ENCODE results near the gene SSTR4.
"Not testable (repeated sequence)": the region's sequence is repeated elsewhere in the genome, so short reads cannot be mapped to it uniquely, and the experiment has no call there.

SSTR4 gene

GRCh38 chr20:23018941-23019340 is 16.2 kb upstream of the SSTR4 start:
- DNase-seq, result no peak

DNA sequence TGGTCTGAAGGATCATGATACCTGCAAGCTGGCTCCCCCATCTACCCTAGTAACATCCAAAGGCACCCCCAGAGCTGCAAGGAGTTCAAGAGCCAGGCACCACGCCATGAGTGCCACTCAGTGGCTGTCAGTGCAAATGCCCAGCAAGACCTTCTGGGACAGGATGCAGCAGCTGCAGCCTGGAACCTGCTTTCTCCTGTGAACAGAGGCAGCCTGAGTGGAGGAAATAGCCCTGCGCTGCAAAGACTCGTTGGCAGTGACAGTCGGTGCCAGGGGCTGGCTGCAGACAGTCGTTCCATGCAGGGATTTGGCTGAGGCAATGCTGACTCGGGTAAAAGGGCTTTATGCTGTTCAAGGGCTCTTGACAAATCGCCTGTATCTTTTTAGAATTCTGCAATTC is 15.7 kb upstream of the SSTR4 start:
- DNase-seq, result no peak

DNA sequence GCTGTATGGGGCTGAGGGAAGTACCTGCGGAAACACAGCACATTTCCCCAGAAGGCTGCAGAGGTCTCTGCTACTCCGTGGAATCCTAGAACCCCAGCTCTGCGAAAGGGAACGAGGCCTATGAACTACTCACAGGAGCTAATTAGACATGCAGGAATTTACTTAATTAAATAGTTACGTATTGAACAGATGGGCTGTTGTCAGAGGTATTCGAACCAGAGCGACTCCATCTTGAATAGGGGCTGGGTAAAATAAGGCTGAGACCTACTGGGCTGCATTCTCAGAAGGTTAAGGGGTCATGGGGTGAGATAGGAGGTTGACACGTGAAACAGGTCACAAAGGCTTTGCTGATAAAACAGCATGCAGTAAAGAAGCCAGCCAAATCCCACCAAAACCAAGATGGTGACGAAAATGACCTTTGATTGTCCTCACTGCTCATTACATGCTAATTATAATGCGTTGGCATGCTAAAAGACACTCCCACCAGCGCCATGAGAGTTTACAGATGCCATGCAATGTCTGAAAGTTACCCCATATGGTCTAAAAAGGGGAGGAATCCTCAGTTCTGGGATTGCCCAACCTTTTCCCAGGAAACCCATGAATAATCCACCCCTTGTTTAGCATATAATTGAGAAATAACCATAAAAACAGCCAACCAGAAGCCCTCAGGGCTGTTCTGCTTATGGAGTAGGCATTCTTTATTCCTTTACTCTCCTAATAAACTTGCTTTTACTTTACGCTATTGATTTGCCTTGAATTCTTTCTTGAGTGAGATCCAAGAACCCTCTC is 14.7 kb upstream of the SSTR4 start:
- no peak for DNase-seq

GRCh38 chr20:23021541-23021940 is 13.6 kb upstream of the SSTR4 start:
- DNase-seq, result no peak

GRCh38 chr20:23021951-23022350 is 13.2 kb upstream of the SSTR4 start:
- peak; percentile 62 for DNase-seq

- no peak for DNase-seq
Observed at GRCh38 chr20:23022849-23023248, 12.3 kb upstream of the SSTR4 start.

DNA sequence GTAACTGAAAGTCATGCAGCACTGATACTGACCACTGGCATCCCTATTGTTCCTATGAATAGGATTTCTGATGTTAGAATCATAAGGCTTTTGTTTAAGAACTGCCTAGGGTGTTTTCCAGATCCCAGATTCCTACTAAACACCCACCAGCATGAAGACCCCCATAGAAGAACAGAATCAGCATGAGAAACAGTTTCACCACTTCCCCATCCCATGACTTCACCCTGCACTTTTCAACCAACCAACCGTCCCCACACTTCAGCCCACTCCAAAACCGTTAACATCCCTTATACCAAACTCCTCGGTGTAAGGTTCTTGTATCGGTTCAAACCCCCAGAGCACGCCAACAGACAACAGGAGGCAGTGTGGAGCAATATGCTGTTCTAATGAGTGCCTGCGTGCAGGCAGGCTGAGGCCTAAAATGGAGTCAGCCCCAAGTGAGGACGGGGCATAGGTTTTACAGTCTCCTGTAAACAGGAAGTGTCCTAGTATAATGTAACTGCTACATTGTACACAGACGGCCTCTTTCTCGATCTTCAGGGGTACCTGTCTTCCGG is 11.4 kb upstream of the SSTR4 start:
- DNase-seq, result no peak

- DNase-seq, result no peak
Observed at GRCh38 chr20:23024701-23025100, 10.4 kb upstream of the SSTR4 start.

DNA sequence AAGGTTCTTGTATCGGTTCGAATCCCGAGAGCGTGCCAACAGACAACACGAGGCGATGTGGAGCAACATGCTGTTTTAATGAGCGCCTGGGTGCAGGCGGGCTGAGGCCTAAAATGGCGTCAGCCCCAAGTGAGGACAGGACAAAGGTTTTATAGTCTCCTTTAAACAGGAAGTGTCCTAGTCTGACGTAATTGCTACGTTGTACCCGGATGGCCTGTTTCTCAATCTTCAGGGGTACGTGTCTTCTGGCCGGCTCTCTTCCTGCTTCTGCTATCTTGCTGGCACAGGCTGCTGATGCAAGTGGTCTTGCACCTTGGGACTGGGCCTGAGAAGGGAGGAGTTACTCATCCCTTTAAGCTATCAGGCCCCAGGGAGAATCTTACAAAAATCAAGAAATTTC is 9.6 kb upstream of the SSTR4 start:
- not testable (repeated sequence) for DNase-seq

DNA sequence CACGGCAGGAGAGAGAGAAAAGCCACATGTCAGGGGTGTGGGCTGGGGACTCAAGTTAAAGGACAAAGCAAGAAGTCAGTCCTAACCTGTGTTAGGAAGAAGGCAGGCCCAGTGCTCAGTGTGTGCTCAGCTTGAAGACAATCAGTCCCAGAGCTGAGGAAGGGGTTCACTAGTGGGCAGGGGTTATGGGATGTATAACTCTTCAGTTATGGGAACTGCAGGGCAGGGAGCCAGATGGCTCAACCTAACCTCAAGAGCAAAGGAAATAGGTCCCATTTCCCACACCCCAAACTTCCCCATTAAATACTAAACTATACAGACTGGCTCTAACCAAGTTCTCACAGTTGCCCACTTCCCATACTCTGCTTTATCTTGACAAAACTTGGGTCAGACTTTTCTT is 7.4 kb upstream of the SSTR4 start:
- no peak for DNase-seq

- no peak for DNase-seq
Observed at GRCh38 chr20:23028392-23028791, 6.7 kb upstream of the SSTR4 start.

DNA sequence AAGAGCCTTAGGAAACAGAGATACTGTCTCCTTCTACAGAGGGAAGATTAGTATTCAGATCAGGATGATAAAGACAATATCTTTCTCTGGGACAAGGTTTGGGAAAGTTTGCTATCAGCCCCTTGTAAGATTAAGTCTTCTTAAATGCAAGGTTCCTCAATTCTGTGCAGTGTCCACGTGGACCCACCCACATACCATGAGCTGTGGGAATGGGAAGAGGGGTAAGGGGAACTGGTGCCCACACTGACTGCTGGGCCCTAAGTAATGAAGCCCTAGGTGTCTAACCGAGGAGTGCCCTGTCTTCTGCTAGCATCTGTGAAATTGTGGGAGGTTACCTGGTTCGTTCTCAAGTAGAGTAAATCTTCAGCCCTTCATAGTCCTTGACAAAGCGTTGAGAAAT is 5.8 kb upstream of the SSTR4 start:
- DNase-seq, result no peak

DNA sequence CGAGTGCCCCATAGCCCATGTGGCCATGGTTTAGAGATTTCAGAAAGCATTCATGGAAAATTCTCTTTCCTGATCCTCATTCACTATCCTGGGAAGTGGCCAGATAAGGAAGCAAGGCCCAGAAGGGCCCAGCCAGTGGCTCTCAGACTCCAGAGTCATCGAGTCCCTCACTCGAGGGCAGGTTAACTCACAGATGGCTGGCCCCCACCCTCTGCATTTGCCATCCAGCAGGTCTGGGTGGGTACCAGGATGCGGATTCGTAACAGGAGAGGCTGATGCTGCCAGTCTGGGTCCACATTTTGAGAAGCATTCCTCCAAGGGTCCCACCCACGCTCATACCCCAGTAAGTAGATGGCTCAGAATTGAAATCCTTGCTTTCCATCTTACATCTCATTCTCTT is 3.8 kb upstream of the SSTR4 start:
- no peak for DNase-seq

- no peak for DNase-seq
Observed at GRCh38 chr20:23032056-23032749, 2.9 kb upstream of the SSTR4 start.

DNA sequence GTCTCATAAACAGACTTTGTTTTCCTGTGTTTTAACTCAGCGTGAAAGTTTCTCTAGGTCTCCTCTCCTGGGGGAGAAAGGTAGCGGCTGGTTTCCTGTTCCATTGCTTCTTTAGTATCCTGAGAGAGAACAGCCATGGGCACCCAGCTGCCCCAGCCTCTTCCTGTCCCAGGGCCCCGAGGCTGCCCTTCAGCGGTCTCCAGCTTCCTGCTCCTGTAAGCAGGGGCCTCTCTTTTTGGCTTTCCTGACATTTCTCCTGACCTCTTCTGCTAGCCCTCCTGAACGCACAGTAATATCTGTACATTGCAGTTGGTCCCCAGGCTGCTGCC is 2.4 kb upstream of the SSTR4 start:
- DNase-seq, result no peak

DNA sequence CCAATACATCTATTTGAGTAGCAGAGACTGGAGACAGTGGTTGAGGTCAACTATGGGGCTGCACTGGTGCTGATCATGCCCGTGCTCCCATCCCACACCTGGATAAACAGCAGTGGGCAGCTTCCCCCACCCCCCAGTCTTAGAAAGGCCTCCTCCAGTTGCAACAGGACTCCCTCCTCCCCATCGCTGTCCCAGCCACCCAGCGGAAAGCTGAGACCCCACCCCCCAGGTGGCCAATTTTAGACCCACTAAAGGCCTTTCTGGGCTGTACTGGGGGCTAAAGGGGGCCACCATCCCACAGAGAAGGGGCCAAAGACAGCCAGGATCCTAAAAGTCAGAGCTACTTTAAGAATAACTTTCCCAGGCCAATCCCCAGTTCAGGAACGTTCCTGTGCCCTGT is 1.2 kb upstream of the SSTR4 start:
- DNase-seq, result no peak

DNA sequence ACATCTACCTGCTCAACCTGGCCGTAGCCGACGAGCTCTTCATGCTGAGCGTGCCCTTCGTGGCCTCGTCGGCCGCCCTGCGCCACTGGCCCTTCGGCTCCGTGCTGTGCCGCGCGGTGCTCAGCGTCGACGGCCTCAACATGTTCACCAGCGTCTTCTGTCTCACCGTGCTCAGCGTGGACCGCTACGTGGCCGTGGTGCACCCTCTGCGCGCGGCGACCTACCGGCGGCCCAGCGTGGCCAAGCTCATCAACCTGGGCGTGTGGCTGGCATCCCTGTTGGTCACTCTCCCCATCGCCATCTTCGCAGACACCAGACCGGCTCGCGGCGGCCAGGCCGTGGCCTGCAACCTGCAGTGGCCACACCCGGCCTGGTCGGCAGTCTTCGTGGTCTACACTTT is 619 bp downstream of the SSTR4 start:
- no peak for DNase-seq

GRCh38 chr20:23036371-23036770 is 1.3 kb downstream of the SSTR4 start:
- no peak for DNase-seq

DNA sequence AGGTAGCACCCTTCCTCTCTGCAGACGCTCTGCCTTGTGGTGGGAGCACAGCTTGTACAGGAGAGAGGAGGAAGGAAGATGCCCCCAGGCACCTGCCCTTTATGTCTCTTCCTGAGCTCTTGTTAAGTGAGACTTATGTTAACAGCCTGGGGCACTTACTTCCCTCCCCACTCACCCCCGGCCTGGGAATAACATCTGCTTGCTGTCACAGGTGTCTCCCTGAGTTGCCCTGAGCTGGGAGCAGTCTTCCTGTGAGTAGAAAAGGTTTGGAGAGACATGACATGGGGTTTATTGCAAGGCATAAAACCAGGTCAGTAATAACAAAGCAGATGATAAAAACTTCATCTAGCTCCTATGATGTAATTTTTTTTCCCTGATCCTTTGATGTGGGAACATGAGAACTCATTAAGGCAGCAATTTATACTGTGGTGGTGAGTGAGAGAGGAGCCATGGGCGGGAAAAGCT is 1.9 kb downstream of the SSTR4 start:
- no peak for DNase-seq

DNA sequence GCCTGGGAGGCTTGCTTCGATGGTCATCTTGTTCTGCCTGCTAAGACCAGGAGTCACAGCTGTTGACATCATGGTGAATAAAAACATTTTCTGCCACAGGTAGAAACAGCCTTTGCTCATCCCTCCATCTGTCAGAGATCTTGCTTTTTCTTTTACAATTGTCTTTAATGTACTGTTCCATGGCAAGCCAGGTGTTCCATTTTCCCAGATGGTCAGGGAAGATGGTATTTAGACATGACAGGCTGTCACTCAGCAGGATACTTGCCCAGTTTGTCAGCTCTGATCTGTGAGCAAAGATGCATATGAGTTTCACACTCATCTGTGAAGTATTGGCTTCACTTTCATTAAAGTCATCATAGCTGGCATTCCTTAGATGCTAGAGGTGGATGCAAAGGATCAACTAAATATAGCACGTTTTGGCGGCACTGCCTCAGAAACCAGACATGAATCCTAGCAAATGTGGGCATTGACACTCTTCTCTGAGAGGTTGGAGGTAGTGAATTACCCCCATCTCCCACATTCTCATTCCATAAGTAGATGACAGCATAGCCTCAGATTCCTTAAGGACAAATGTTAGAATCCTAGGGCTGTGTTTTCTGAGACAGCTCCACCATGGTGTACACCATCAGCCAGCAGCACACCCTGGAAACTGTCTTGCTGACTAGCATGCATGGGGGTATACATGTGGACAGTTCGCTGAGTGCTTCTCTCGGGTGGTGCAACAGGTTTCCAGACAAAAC is 4.2 kb downstream of the SSTR4 start:
- peak; percentile 45 for DNase-seq

- DNase-seq, result no peak
Observed at GRCh38 chr20:23039885-23040508, 4.9 kb downstream of the SSTR4 start.

DNA sequence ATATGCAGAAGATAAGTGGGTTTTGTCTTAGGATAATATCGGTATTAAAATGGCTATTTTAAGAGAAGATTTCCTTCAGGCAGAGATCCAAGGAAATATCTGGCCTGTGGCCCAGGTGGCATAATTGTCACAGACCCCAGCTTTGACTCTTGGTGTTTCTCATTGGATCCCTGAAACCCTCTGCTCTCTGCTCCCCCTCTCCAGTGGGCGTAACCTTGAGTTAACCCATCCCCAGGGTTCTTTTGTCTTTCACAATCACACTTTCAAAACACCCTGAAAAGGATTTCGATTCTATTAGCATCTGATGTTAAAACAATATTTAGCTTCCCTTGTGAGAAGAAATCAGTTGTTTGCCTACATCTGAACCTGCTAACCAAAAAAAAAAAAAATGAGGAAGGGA is 7.2 kb downstream of the SSTR4 start:
- DNase-seq, result no peak

DNA sequence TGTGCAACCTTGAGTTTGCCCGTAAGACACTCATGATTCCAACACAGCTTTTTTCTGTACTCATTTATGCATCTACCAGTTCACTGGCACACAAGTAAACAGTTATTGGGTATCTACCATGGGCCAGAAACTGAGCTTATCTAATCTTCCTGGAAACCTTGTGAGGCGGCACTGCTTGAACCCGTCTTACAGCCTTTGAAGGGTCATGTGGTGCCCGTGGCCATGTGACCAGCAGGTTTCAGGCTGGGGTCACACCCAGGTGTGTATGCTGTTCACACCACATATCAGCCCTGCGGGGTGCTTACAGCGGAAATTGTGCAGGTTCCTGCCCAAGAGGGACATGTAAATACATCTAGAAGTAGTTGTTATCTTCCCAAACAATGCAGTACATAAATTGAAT is 8.3 kb downstream of the SSTR4 start:
- DNase-seq, result no peak
